DND-41 (cell line): ENCODE data around the gene STPG3.

Experiments used
- ATAC-seq: fragments of 200-7000 bp; cut with Tn5 transposase; 3 replicates; pipeline ENCODE4 v1.9.1; 2021; ENCODE audit warnings: low read depth; ENCODE audit not compliant: insufficient read depth
- DNase-seq: peaks from one replicate; pipeline ENCODE4 v3.0.0-alpha.2; 2020
- H2AFZ ChIP-seq: 2 replicates; pipeline ENCODE4 v1.6.0; 2012; ENCODE audit warnings: low read depth, low read length
- H3K27ac ChIP-seq: 2 replicates; pipeline ENCODE4 v1.5.1; 2012; ENCODE audit warnings: low read length, inconsistent platforms
- H3K27me3 ChIP-seq: fragments of 200-600 bp; sonication (generic); 2 replicates; pipeline ENCODE4 v1.6.0; 2012; ENCODE audit warnings: low read length, mild to moderate bottlenecking, inconsistent platforms; ENCODE audit not compliant: insufficient read depth, poor library complexity
- H3K36me3 ChIP-seq: 2 replicates; pipeline ENCODE4 v1.5.1; 2012; ENCODE audit warnings: low read length, inconsistent platforms; ENCODE audit not compliant: insufficient read depth
- H3K4me1 ChIP-seq: 2 replicates; pipeline ENCODE4 v1.5.1; 2012; ENCODE audit warnings: mild to moderate bottlenecking, low read length; ENCODE audit not compliant: insufficient read depth
- H3K4me2 ChIP-seq: 2 replicates; pipeline ENCODE4 v1.6.0; 2012; ENCODE audit warnings: mild to moderate bottlenecking, moderate library complexity, low read length, inconsistent platforms; ENCODE audit not compliant: insufficient read depth
- H3K4me3 ChIP-seq, 2 experiments: fragments of 200-600 bp in 1 of 2; shearing (Covaris generic) in 1 of 2; 2 replicates each; pipeline ENCODE4 v1.5.1; 2012 to 2016; ENCODE audit warnings: inconsistent platforms in 2 of 2, low read length in 2 of 2, mild to moderate bottlenecking in 2 of 2, low read depth in 1 of 2, moderate library complexity in 1 of 2
- H3K79me2 ChIP-seq: 2 replicates; pipeline ENCODE4 v1.6.0; 2012; ENCODE audit warnings: low read length, inconsistent platforms; ENCODE audit not compliant: insufficient read depth
- H3K9ac ChIP-seq: 2 replicates; pipeline ENCODE4 v1.6.0; 2012; ENCODE audit warnings: low read depth, mild to moderate bottlenecking, inconsistent platforms, low read length, moderate library complexity
- H3K9me3 ChIP-seq: 2 replicates; pipeline ENCODE4 v1.5.1; 2012; ENCODE audit warnings: low read length, moderate library complexity, mild to moderate bottlenecking, inconsistent platforms; ENCODE audit not compliant: insufficient read depth, severe bottlenecking
- H4K20me1 ChIP-seq: 2 replicates; pipeline ENCODE4 v1.6.0; 2012; ENCODE audit warnings: low read length; ENCODE audit not compliant: insufficient read depth
- CTCF ChIP-seq: IDR thresholded peaks from 2 replicates; pipeline ENCODE4 v1.5.1; 2012; ENCODE audit warnings: borderline replicate concordance, low read length, moderate library complexity, mild to moderate bottlenecking; ENCODE audit not compliant: poor library complexity, severe bottlenecking; ENCODE audit errors: extremely low read depth
- EZH2 ChIP-seq: IDR thresholded peaks from 3 replicates; pipeline ENCODE4 v1.6.1; 2012; ENCODE audit warnings: borderline replicate concordance, low read depth, mild to moderate bottlenecking, moderate library complexity, low read length, inconsistent platforms; ENCODE audit not compliant: severe bottlenecking

Gene STPG3

GRCh38 chr9:137273095-137273490 is 22.0 kb downstream of the STPG3 start:
- 0 out of 2 replicates have a peak, but pooled peaks cover 2% of the 10 kb centered on the region for H3K79me2 ChIP-seq
- H3K4me1 ChIP-seq = no peaks in the 10 kb centered on the region
- H3K9ac ChIP-seq = no peak overlapping the region
- TF ChIP-seq EZH2 (no peak), CTCF (no peak)
- H3K27ac ChIP-seq = no peak overlapping the region
- peaks cover 37% of the 10 kb centered on the region for H3K36me3 ChIP-seq
- peaks cover 41% of the 10 kb centered on the region for H4K20me1 ChIP-seq
- H3K4me3 ChIP-seq = no peak overlapping the region
- DNase-seq (no peak), ATAC-seq (no peak)
- no peaks in the 10 kb centered on the region for H3K27me3 ChIP-seq
- H3K4me2 ChIP-seq = no peak overlapping the region
- H3K9me3 ChIP-seq = no peaks in the 10 kb centered on the region
- H2AFZ ChIP-seq = no peak overlapping the region

- Histone ChIP-seq H3K4me3 (no peak overlapping the region), H3K4me2 (no peak overlapping the region), H3K27me3 (no peaks in the 10 kb centered on the region), H4K20me1 (peaks cover 37% of the 10 kb centered on the region), H3K4me1 (no peaks in the 10 kb centered on the region), H3K27ac (no peak overlapping the region), H2AFZ (no peak overlapping the region), H3K36me3 (peaks cover 32% of the 10 kb centered on the region), H3K79me2 (0 out of 2 replicates have a peak, but pooled peaks cover 2% of the 10 kb centered on the region), H3K9ac (no peak overlapping the region), H3K9me3 (no peaks in the 10 kb centered on the region)
- ATAC-seq (no peak), DNase-seq (no peak)
- no peak for TF ChIP-seq EZH2
- no peak for TF ChIP-seq CTCF
These were observed 22.7 kb downstream of the STPG3 start for GRCh38 chr9:137273611-137274320.

DNA sequence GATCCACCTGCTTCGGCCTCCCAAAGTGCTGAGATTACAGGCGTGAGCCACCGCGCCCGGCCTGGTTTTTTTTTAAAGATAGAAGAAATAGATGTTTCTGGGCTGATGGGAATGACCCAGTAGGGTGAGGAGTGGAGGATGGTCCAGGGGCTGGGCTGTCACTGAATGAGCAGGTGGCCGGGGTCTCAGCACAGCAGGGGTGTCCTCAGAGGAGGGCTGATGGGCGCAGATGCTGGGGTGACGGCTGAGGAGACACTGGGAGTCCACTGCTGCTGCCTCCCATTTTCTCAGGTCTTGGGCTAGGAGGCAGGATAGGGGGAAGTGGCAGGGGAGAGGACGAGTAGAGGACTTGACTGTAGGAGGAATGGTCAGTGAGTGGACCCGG is 24.1 kb downstream of the STPG3 start:
- TF ChIP-seq EZH2 (no peak), CTCF (no peak)
- Histone ChIP-seq H3K4me3 (no peak overlapping the region), H3K79me2 (0 out of 2 replicates have a peak, but pooled peaks cover 2% of the 10 kb centered on the region), H2AFZ (no peak overlapping the region), H3K27ac (no peak overlapping the region), H4K20me1 (peaks cover 35% of the 10 kb centered on the region), H3K27me3 (no peaks in the 10 kb centered on the region), H3K9ac (no peak overlapping the region), H3K4me2 (no peak overlapping the region), H3K36me3 (peaks cover 23% of the 10 kb centered on the region), H3K9me3 (no peaks in the 10 kb centered on the region), H3K4me1 (no peaks in the 10 kb centered on the region)
- no peak for ATAC-seq
- DNase-seq = no peak
